Measurements from ENCODE around the gene FARS2. TPM values are rescaled to one million over a fixed set of nuclear protein-coding genes. Genes with fewer than 3 reads are reported as not detected.

FARS2 gene
- total and polyA plus RNA-seq, 9 of the 15 experiments (the other 6 are each of a cell fraction or from before 2014, with no cell fraction given): 16.5 to 62.2 (median 27.0) TPM

- BruUV-seq (replicated peaks): no TSS peak
- CTCF ChIA-PET (ENCODE audit: low intra/inter-chr PET ratio): no interaction called here
- no peaks in the 10 kb centered on the region; a peak in 1 of 5 replicates for H3K27me3 ChIP-seq (ENCODE audit: control insufficient read depth in 2 of 2, insufficient read depth in 2 of 2, low read length in 2 of 2)
- H3K4me1 ChIP-seq (replicated peaks in 1 of 2; ENCODE audit: control insufficient read depth in 2 of 2, insufficient read depth in 2 of 2, low read length in 2 of 2): peaks cover 5 to 9% of the 10 kb centered on the region in 2 experiments; a peak in 3 of 5 replicates
- no peak overlapping the region for H3K4me3 ChIP-seq
- H3K9me1 ChIP-seq (ENCODE audit: control insufficient read depth, insufficient read depth, low read length): no peaks in the 10 kb centered on the region
- DNase-seq (ENCODE audit: extremely low read depth in 1 of 4, low spot score in 3 of 4): no peak
- POLR2A ChIA-PET: interaction anchor here (0.6 to 1.1 kb wide), 4 partner anchors 12 to 1432 kb away, joined by 3 to 4 read pairs (median 3); no protein-coding TSS in a partner anchor
- H2AFZ ChIP-seq (ENCODE audit: low read depth, low read length): no peak overlapping the region
- H3K9ac ChIP-seq (ENCODE audit: insufficient read depth in 1 of 2, low read depth in 2 of 2, low read length in 2 of 2): no peak overlapping the region
- WGBS (ENCODE audit: insufficient coverage, low coverage, missing lambda C conversion rate): 32% methylated on average over 7 of the region's 7 CpGs
- no peaks in the 10 kb centered on the region for H3K79me2 ChIP-seq (ENCODE audit: control insufficient read depth, insufficient read depth, low read length)
- intact Hi-C loops (cut with micrococcal nuclease): no loop called here
- peaks cover 16% of the 10 kb centered on the region for H4K20me1 ChIP-seq (replicated peaks; ENCODE audit: control insufficient read depth, insufficient read depth, low read length)
- no peaks in the 10 kb centered on the region for H3K36me3 ChIP-seq (ENCODE audit: control insufficient read depth, insufficient read depth, low read length)
- H3K27ac ChIP-seq (ENCODE audit: extremely low read depth, low read depth, low read length): no peak overlapping the region
- in situ Hi-C loops (cut with MboI): no loop called here
- ATAC-seq: no peak
- H3K4me2 ChIP-seq (ENCODE audit: insufficient read depth, low read length): no peak overlapping the region
- TF ChIP-seq NCOA2 (IDR thresholded peaks at IDR 0.05; ENCODE audit: partially characterized antibody in 2 of 2) (no peak), TCF3 (CRISPR knock-in tag; IDR thresholded peaks at IDR 0.05) (peak; percentile 46), TEAD4 (IDR thresholded peaks at IDR 0.05; ENCODE audit: low read length) (0 out of 2 replicates have a peak, but pooled peaks have one; percentile 45), TEAD4 (CRISPR knock-in tag; IDR thresholded peaks at IDR 0.05; ENCODE audit: borderline replicate concordance) (no peak), CBFA2T2 (conservative IDR thresholded peaks at IDR 0.05) (peak; percentile 42), SNRNP70 (optimal IDR thresholded peaks at IDR 0.05; ENCODE audit: low read depth, low read length) (no peak), CBFA2T3 (IDR thresholded peaks at IDR 0.05) (peak; percentile 49), KDM1A (IDR thresholded peaks at IDR 0.05) (peak; percentile 18 to 41; a peak in 2 of 4 replicates), RCOR1 (IDR thresholded peaks at IDR 0.05; ENCODE audit: borderline replicate concordance in 1 of 2, low read depth in 2 of 2, low read length in 2 of 2) (peak; percentile 23 to 49; a peak in 2 of 4 replicates)
- no peak for FAIRE-seq
- H3K9me3 ChIP-seq (replicated peaks; ENCODE audit: control insufficient read depth, insufficient read depth, low read depth, low read length): no peaks in the 10 kb centered on the region; the same call in 1 of the 2 replicates
Measured at GRCh38 chr6:5589422-5590141, 328.3 kb downstream of the FARS2 start.
